Uterus (tissue), 4 donors: ENCODE measurements around the gene LRWD1. TPM values are rescaled to one million over a fixed set of nuclear protein-coding genes. Genes with fewer than 3 reads are reported as not detected.

Source experiments
- DNase-seq, 2 donors: peaks; one replicate each; pipeline ENCODE4 v3.0.0-alpha.2; 2019 to 2020
- H3K27ac ChIP-seq, 2 donors: fragments of 200-600 bp; sonication (generic); 1 replicate in 1 of 2; 2 replicates in 1 of 2; pipeline ENCODE4 v1.5.1; 2016 to 2018
- H3K27me3 ChIP-seq, 2 donors: fragments of 200-600 bp; sonication (generic); one replicate each; pipeline ENCODE4 v1.5.1; 2018 to 2019; ENCODE audit warnings: control low read depth in 1 of 2
- H3K36me3 ChIP-seq, 2 donors: fragments of 200-600 bp; sonication (generic); one replicate each; pipeline ENCODE4 v1.5.1; 2019; ENCODE audit warnings: control low read depth in 1 of 2
- H3K4me1 ChIP-seq, 2 donors: fragments of 200-600 bp; sonication (generic); one replicate each; pipeline ENCODE4 v1.5.1; 2018 to 2019; ENCODE audit warnings: control low read depth in 1 of 2
- H3K4me3 ChIP-seq, 2 donors: fragments of 200-600 bp; sonication (generic); 1 replicate in 1 of 2; 2 replicates in 1 of 2; pipeline ENCODE4 v1.5.1; 2018 to 2019; ENCODE audit warnings: mild to moderate bottlenecking in 1 of 2
- H3K9me3 ChIP-seq, 2 donors: fragments of 200-600 bp; sonication (generic); one replicate each; pipeline ENCODE4 v1.5.1; 2019; ENCODE audit warnings: control low read depth in 1 of 2
- CTCF ChIP-seq, 4 experiments: fragments of 200-600 bp in 2 of 4; fragments of 450-650 bp in 2 of 4; sonication (generic) in 2 of 4; IDR thresholded peaks; one replicate each; pipeline ENCODE4 v1.5.1; 2016 to 2019; ENCODE audit warnings: antibody characterized with exemption in 4 of 4, mild to moderate bottlenecking in 2 of 4, moderate library complexity in 1 of 4
- POLR2A ChIP-seq, 2 donors: fragments of 450-650 bp; IDR thresholded peaks; one replicate each; pipeline ENCODE4 v1.6.1; 2016; ENCODE audit warnings: antibody characterized with exemption in 2 of 2, mild to moderate bottlenecking in 1 of 2, moderate library complexity in 1 of 2
- intact Hi-C: fragments of 100-400 bp; cut with DNase I; formaldehyde crosslinking; loops from one replicate; pipeline ENCODE4 v1.15.1; 2023; ENCODE audit warnings: low total_unique reads
- total RNA-seq, 4 donors: library from RNA; depleted of rRNA in 3 of 4; stranded (reverse); fragments of >200 nt in 3 of 4; gene quantifications; one replicate each; pipeline versions ENCODE4 v1.1.0 to v1.2.4, GENCODE V29; 2014 to 2023
- donor health status: DM: yes; HTN: yes; CAD: no.

The LRWD1 gene
- 10 to 100 TPM; 16.7 to 25.6 (median 22.4) TPM for total RNA-seq

- DNase-seq, result peak; percentile 91 to 93
- Histone ChIP-seq H3K4me3 (peak within 1 kb of the TSS; percentile 81 to 92), H3K4me1 (peaks cover 6 to 11% of the 10 kb centered on the region in 2 donors), H3K9me3 (no peaks in the 10 kb centered on the region), H3K27me3 (no peaks in the 10 kb centered on the region), H3K27ac (peak within 1 kb of the TSS; percentile 74 to 75), H3K36me3 (no peaks in the 10 kb centered on the region)
- intact Hi-C loops, result no loop called here
- TF ChIP-seq CTCF (IDR thresholded peaks at IDR 0.05), result peak in 3 of 4 experiments; percentile 28 to 66 (median 33)
- peak; percentile 40 to 72 for TF ChIP-seq POLR2A (IDR thresholded peaks at IDR 0.05)
These were observed at the start of gene LRWD1, which contains the start of gene ALKBH4 for GRCh38 chr7:102464577-102465280. TSS of gene LRWD1 (plus strand) at chr7:102464984. CDS start at chr7:102465081, 97 bp downstream. TSS of gene ALKBH4 (minus strand) at chr7:102464863. CDS start at chr7:102464836, 27 bp downstream.

- H3K9me3 ChIP-seq, result no peaks in the 10 kb centered on the region
- H3K27me3 ChIP-seq, result no peaks in the 10 kb centered on the region
- no peaks in the 10 kb centered on the region for H3K36me3 ChIP-seq
- H3K27ac ChIP-seq, result no peak overlapping the region
- no peak overlapping the region for H3K4me3 ChIP-seq
- TF ChIP-seq POLR2A (IDR thresholded peaks at IDR 0.05), result no peak
- no peak for TF ChIP-seq CTCF (IDR thresholded peaks at IDR 0.05)
- DNase-seq, result no peak
- intact Hi-C loops, result no loop called here
- H3K4me1 ChIP-seq, result no peaks in the 10 kb centered on the region
These were observed 49.0 kb upstream of the LRWD1 start for GRCh38 chr7:102415685-102416225.

- Histone ChIP-seq H3K9me3 (no peaks in the 10 kb centered on the region), H3K27me3 (no peaks in the 10 kb centered on the region), H3K4me1 (no peaks in the 10 kb centered on the region), H3K27ac (no peak overlapping the region), H3K4me3 (no peak overlapping the region), H3K36me3 (no peaks in the 10 kb centered on the region)
- intact Hi-C loops, result no loop called here
- TF ChIP-seq POLR2A (IDR thresholded peaks at IDR 0.05) (no peak), CTCF (IDR thresholded peaks at IDR 0.05) (no peak)
- no peak for DNase-seq
These were observed 48.4 kb upstream of the LRWD1 start for GRCh38 chr7:102416406-102416805.

- H3K36me3 ChIP-seq, result no peaks in the 10 kb centered on the region
- no peak for DNase-seq
- intact Hi-C loops, result no loop called here
- no peak overlapping the region for H3K27ac ChIP-seq
- no peaks in the 10 kb centered on the region for H3K4me1 ChIP-seq
- no peaks in the 10 kb centered on the region for H3K9me3 ChIP-seq
- no peaks in the 10 kb centered on the region for H3K27me3 ChIP-seq
- H3K4me3 ChIP-seq, result no peak overlapping the region
- TF ChIP-seq POLR2A (IDR thresholded peaks at IDR 0.05), result no peak
- no peak for TF ChIP-seq CTCF (IDR thresholded peaks at IDR 0.05)
These were observed 47.7 kb upstream of the LRWD1 start for GRCh38 chr7:102417105-102417504.

- Histone ChIP-seq H3K4me1 (no peaks in the 10 kb centered on the region), H3K27me3 (no peaks in the 10 kb centered on the region), H3K4me3 (no peak overlapping the region), H3K9me3 (no peaks in the 10 kb centered on the region), H3K36me3 (no peaks in the 10 kb centered on the region), H3K27ac (no peak overlapping the region)
- TF ChIP-seq CTCF (IDR thresholded peaks at IDR 0.05), result no peak
- no peak for TF ChIP-seq POLR2A (IDR thresholded peaks at IDR 0.05)
- DNase-seq, result no peak
- intact Hi-C loops, result no loop called here
These were observed 46.2 kb upstream of the LRWD1 start for GRCh38 chr7:102418592-102418991.
